Measurements from ENCODE around the gene LRRC4C. TPM values are rescaled to one million over a fixed set of nuclear protein-coding genes. Genes with fewer than 3 reads are reported as not detected.

Gene LRRC4C
- total and polyA plus RNA-seq, 2 experiments from 2014 or later, result 0.35 to 1.1 TPM

DNA sequence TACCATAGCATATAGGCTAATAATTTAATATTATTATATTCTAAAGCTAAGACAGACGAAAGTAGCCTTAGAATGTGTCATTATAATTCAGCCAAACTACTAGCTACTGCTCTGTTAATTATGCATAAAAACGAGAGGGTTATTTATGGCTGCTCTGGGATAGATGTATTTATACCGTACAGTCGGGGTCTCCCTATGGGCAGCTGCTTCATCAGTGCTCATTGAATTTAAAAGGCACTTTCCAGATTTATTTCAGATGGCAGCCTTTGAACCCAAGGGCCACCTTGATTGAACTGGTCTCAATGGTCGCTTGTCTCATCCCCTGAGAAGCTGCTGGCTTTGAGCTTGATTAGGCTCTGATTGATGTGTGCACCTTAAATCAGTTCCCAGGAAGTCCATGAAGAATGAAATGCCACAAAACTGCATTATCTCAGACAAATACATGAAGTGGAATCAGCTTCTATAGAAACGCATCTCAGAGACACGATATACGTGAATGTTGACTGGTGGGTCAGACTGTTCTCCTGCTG is 377.6 kb downstream of the LRRC4C start:
- Histone ChIP-seq H3K36me3 (ENCODE audit: insufficient read depth) (no peaks in the 10 kb centered on the region), H3K27ac (ENCODE audit: low read depth) (no peak overlapping the region), H3K4me2 (no peak overlapping the region), H3K27me3 (ENCODE audit: insufficient read depth) (no peaks in the 10 kb centered on the region), H3K9me2 (ENCODE audit: insufficient read depth) (peaks cover 6% of the 10 kb centered on the region; the same call in 1 of the 2 replicates), H3F3A (replicated peaks; ENCODE audit: low read depth) (no peaks in the 10 kb centered on the region), H2AFZ (no peak overlapping the region), H3K4me3 (no peak overlapping the region), H4K20me1 (replicated peaks; ENCODE audit: insufficient read depth) (no peaks in the 10 kb centered on the region), H3K79me2 (replicated peaks; ENCODE audit: insufficient read depth) (no peaks in the 10 kb centered on the region), H3K4me1 (ENCODE audit: insufficient read depth) (peaks cover 7% of the 10 kb centered on the region)
- H3K9me3 Mint-ChIP-seq, result peaks cover 11% of the 10 kb centered on the region
- H3K4me3 Mint-ChIP-seq, result no peak overlapping the region
- H3K4me1 Mint-ChIP-seq, result peaks cover 9% of the 10 kb centered on the region
- DNase-seq (ENCODE audit: low spot score) (no peak), ATAC-seq (no peak)
- TF ChIP-seq, protein P1, sequence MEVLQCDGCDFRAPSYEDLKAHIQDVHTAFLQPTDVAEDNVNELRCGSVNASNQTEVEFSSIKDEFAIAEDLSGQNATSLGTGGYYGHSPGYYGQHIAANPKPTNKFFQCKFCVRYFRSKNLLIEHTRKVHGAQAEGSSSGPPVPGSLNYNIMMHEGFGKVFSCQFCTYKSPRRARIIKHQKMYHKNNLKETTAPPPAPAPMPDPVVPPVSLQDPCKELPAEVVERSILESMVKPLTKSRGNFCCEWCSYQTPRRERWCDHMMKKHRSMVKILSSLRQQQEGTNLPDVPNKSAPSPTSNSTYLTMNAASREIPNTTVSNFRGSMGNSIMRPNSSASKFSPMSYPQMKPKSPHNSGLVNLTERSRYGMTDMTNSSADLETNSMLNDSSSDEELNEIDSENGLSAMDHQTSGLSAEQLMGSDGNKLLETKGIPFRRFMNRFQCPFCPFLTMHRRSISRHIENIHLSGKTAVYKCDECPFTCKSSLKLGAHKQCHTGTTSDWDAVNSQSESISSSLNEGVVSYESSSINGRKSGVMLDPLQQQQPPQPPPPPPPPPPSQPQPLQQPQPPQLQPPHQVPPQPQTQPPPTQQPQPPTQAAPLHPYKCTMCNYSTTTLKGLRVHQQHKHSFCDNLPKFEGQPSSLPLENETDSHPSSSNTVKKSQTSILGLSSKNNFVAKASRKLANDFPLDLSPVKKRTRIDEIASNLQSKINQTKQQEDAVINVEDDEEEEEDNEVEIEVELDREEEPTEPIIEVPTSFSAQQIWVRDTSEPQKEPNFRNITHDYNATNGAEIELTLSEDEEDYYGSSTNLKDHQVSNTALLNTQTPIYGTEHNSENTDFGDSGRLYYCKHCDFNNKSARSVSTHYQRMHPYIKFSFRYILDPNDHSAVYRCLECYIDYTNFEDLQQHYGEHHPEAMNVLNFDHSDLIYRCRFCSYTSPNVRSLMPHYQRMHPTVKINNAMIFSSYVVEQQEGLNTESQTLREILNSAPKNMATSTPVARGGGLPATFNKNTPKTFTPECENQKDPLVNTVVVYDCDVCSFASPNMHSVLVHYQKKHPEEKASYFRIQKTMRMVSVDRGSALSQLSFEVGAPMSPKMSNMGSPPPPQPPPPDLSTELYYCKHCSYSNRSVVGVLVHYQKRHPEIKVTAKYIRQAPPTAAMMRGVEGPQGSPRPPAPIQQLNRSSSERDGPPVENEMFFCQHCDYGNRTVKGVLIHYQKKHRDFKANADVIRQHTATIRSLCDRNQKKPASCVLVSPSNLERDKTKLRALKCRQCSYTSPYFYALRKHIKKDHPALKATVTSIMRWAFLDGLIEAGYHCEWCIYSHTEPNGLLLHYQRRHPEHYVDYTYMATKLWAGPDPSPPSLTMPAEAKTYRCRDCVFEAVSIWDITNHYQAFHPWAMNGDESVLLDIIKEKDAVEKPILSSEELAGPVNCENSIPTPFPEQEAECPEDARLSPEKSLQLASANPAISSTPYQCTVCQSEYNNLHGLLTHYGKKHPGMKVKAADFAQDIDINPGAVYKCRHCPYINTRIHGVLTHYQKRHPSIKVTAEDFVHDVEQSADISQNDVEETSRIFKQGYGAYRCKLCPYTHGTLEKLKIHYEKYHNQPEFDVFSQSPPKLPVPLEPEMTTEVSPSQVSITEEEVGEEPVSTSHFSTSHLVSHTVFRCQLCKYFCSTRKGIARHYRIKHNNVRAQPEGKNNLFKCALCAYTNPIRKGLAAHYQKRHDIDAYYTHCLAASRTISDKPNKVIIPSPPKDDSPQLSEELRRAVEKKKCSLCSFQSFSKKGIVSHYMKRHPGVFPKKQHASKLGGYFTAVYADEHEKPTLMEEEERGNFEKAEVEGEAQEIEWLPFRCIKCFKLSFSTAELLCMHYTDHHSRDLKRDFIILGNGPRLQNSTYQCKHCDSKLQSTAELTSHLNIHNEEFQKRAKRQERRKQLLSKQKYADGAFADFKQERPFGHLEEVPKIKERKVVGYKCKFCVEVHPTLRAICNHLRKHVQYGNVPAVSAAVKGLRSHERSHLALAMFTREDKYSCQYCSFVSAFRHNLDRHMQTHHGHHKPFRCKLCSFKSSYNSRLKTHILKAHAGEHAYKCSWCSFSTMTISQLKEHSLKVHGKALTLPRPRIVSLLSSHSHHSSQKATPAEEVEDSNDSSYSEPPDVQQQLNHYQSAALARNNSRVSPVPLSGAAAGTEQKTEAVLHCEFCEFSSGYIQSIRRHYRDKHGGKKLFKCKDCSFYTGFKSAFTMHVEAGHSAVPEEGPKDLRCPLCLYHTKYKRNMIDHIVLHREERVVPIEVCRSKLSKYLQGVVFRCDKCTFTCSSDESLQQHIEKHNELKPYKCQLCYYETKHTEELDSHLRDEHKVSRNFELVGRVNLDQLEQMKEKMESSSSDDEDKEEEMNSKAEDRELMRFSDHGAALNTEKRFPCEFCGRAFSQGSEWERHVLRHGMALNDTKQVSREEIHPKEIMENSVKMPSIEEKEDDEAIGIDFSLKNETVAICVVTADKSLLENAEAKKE (CRISPR knock-in tag; IDR thresholded peaks at IDR 0.05), result no peak
- TF ChIP-seq, protein P2, sequence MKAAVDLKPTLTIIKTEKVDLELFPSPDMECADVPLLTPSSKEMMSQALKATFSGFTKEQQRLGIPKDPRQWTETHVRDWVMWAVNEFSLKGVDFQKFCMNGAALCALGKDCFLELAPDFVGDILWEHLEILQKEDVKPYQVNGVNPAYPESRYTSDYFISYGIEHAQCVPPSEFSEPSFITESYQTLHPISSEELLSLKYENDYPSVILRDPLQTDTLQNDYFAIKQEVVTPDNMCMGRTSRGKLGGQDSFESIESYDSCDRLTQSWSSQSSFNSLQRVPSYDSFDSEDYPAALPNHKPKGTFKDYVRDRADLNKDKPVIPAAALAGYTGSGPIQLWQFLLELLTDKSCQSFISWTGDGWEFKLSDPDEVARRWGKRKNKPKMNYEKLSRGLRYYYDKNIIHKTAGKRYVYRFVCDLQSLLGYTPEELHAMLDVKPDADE (IDR thresholded peaks at IDR 0.05), result no peak
- TF ChIP-seq CREB1 (CRISPR knock-in tag; IDR thresholded peaks at IDR 0.05; ENCODE audit: low read depth) (no peak), STAT1 (IDR thresholded peaks at IDR 0.05; ENCODE audit: unreplicated experiment) (no peak), NANOG (IDR thresholded peaks at IDR 0.05; ENCODE audit: borderline replicate concordance) (no peak), JUNB (IDR thresholded peaks at IDR 0.05; ENCODE audit: unreplicated experiment) (no peak), ZNF331 (CRISPR knock-in tag; IDR thresholded peaks at IDR 0.05; ENCODE audit: low read depth) (no peak), EZH2 (IDR thresholded peaks at IDR 0.05; ENCODE audit: low read depth, unreplicated experiment) (no peak), POLR2AphosphoS5 (IDR thresholded peaks at IDR 0.05; ENCODE audit: low read depth) (no peak), EZH2phosphoT487 (IDR thresholded peaks at IDR 0.05; ENCODE audit: unreplicated experiment) (no peak), ZNF114 (CRISPR knock-in tag; IDR thresholded peaks at IDR 0.05) (no peak)
- TF ChIP-seq, protein P3, sequence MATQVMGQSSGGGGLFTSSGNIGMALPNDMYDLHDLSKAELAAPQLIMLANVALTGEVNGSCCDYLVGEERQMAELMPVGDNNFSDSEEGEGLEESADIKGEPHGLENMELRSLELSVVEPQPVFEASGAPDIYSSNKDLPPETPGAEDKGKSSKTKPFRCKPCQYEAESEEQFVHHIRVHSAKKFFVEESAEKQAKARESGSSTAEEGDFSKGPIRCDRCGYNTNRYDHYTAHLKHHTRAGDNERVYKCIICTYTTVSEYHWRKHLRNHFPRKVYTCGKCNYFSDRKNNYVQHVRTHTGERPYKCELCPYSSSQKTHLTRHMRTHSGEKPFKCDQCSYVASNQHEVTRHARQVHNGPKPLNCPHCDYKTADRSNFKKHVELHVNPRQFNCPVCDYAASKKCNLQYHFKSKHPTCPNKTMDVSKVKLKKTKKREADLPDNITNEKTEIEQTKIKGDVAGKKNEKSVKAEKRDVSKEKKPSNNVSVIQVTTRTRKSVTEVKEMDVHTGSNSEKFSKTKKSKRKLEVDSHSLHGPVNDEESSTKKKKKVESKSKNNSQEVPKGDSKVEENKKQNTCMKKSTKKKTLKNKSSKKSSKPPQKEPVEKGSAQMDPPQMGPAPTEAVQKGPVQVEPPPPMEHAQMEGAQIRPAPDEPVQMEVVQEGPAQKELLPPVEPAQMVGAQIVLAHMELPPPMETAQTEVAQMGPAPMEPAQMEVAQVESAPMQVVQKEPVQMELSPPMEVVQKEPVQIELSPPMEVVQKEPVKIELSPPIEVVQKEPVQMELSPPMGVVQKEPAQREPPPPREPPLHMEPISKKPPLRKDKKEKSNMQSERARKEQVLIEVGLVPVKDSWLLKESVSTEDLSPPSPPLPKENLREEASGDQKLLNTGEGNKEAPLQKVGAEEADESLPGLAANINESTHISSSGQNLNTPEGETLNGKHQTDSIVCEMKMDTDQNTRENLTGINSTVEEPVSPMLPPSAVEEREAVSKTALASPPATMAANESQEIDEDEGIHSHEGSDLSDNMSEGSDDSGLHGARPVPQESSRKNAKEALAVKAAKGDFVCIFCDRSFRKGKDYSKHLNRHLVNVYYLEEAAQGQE (IDR thresholded peaks at IDR 0.05; ENCODE audit: unreplicated experiment), result no peak
- TF ChIP-seq, protein P4, sequence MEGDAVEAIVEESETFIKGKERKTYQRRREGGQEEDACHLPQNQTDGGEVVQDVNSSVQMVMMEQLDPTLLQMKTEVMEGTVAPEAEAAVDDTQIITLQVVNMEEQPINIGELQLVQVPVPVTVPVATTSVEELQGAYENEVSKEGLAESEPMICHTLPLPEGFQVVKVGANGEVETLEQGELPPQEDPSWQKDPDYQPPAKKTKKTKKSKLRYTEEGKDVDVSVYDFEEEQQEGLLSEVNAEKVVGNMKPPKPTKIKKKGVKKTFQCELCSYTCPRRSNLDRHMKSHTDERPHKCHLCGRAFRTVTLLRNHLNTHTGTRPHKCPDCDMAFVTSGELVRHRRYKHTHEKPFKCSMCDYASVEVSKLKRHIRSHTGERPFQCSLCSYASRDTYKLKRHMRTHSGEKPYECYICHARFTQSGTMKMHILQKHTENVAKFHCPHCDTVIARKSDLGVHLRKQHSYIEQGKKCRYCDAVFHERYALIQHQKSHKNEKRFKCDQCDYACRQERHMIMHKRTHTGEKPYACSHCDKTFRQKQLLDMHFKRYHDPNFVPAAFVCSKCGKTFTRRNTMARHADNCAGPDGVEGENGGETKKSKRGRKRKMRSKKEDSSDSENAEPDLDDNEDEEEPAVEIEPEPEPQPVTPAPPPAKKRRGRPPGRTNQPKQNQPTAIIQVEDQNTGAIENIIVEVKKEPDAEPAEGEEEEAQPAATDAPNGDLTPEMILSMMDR (conservative IDR thresholded peaks at IDR 0.05; ENCODE audit: low read depth in 2 of 2), result no peak
- no peak overlapping the region for H3K27ac Mint-ChIP-seq
- H3K27me3 Mint-ChIP-seq (ENCODE audit: insufficient read depth, low read depth, poor library complexity), result no peaks in the 10 kb centered on the region
- peaks cover 10% of the 10 kb centered on the region; the same call in 2 of the 3 replicates for H3K36me3 Mint-ChIP-seq (ENCODE audit: low read depth)

Data from GM23338 (cell line).